ENCODE results near the gene ZMIZ1.

Gene ZMIZ1

DNA sequence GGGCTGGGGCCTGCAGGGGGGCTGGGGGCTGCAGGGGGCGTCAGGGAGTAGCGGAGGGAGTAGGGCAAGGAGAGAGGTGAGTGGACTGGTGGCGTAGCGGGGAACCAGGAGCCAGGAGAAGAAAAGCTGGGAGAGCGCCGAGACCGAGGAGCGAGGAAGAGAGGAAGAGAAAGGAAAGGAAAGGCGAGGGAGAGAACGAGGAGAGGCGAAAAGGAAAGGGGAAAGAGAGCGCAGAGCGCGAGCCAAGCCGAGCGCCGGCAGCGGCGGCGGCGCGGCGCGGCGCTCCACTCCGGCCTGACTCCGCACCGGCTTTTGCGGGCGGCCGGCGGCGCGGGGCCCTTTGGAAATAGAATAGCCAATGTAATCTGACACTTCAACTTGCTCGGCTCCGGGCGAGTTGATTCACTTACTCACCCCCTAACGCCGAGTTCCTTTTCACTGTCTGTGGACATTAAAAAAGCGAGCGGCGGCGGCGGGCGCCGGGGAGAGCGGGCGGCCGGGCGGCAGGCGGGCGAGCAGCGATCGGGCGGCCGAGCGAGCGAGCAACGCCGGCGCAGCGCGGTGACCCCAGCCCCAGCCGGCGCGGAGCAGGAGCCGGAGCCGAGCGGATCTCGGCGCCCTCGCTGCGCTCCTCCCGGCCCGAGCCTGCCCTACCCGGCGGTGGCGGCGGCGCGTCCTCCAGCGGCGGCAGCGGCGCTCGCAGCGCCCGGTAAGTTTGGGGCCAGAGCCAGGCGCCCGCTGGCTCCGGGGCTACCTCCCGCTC is at the start of gene ZMIZ1:
Gene ZMIZ1, plus strand, starts transcription at position 405 of the 763 bp plus-strand sequence. CDS start 132,667 bp downstream, outside the sequence.
- peak; percentile 73 for DNase-seq (ENCODE audit: low spot score)

DNA sequence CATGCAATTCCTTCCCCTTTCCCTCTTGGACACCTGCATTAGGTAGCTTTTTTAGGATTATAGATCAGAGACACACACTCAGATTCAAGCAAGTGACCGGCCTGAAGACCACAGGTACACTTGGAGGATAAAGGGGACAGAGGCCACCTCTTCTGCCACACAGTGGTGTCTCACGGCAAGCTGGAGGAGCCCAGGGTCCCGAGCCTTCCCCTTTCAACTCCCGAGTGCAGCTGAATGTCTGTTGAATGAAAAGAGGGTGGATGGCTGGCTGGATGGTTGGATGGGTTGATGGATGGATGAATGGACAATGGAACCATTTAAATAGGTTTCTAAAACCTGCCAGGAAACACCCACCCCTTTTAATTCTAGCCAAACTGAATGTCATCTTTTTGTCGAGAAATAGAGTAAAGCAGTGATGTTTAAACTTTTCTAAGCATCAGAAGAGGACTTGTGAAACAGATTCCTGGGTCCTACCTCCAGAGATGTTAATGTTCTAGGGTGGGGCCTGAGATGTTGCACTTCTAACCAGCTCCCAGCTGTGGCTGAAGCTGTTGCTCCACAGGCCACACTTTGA is 49.2 kb upstream of the ZMIZ1 start:
- peak; percentile 13 for DNase-seq (ENCODE audit: low spot score)

DNA sequence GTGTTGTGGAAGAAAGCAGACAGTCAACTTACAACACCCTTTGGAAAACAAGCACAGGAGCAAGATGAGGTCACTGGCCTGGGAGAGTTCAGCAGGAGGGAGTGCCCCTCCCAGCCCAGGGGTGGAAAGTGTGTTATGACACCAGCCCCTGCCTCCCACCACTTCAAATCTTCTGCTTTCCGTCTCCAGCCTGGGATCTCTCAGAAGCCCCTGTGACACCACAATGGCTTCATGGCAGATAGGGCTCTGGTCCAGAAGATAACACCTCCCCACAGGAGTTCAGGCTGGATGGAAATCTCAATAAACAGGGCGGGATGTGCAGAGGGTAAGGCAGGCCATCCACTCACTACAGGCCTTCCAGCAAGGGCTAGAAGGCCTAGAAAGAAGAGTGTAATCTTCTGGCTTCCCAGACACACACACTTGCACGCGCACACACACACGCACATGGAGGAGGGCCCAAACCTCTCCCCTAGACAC is 48.7 kb upstream of the ZMIZ1 start:
- peak; percentile 3 for DNase-seq (ENCODE audit: low spot score)

GRCh38 chr10:79020605-79021004 is 48.2 kb upstream of the ZMIZ1 start:
- DNase-seq (ENCODE audit: low spot score), result no peak

GRCh38 chr10:79021331-79021907 is 47.3 kb upstream of the ZMIZ1 start:
- no peak for DNase-seq (ENCODE audit: low spot score)

DNA sequence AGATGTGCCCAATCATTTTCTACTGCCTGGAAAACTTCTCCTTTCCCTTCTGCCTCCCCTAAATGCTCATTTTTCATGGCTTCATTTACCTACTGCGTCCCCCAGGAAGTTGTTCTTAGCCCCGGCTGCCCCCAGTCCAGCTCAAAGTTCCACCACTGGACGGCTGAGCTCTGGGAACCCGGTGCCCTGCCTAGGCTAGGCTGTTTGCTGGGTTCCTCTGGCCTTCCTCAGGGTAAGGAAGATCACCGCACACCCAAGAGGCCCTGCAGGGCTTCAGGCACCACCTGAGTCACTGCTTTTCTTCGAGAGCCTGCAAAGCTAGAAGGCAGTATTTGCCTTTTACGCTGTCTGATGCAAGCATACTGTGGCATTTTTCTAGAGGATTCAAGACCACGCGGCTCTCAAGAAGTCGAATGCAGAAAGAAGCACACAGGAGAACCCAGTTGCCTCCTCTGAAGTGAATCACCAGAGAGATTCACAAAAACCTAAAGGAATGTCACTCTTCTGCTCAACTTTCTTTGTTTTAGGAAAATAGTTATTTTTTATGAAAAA is 46.7 kb upstream of the ZMIZ1 start:
- DNase-seq (ENCODE audit: low spot score), result no peak

- no peak for DNase-seq (ENCODE audit: low spot score)
Measured at GRCh38 chr10:79022565-79023230, 46.1 kb upstream of the ZMIZ1 start.

DNA sequence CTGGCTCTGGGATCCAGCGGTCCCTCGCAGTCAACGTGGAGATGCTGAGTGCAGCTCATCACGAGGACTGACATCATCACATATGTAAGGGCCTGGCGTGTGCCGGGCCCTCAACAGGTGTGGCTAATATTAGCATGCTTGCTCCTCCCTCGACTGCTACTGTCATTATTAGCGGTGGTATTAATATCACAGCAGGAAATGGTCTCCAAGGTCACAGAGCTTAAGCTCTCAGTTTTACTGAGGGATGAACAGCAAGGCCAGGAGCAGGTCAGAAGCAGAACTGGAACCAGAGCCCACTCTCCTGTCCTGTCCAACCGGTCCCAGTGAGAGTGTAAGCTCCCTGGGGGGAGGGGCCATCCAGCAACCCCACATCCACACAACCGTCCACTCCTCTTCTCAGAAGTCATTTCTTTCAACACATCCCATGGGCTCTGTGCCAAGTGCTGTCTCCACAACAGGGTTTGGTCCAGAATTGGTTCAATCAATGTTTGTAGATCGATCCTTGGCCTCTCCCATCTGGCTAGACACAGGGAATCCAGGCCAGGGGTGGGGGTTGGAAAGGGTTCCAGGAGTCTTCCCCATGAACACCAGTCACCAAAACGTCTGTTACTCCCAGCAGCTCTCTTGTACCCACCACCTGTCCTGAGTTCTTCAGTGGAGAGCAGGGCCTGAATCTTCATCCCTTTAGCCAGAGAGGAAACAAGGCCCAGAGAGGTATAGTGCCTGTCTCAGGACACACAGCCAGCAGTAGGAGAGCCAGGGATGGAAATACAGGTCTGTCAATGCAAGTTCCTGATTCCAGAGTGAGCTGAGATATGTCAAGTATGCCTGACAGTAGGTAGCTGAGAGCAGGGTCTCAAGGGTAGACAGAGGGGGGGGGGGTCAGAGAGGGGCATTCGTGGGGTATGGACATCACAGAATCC is 45.3 kb upstream of the ZMIZ1 start:
- DNase-seq (ENCODE audit: low spot score), result no peak

- no peak for DNase-seq (ENCODE audit: low spot score)
Measured at GRCh38 chr10:79024296-79024695, 44.5 kb upstream of the ZMIZ1 start.

DNA sequence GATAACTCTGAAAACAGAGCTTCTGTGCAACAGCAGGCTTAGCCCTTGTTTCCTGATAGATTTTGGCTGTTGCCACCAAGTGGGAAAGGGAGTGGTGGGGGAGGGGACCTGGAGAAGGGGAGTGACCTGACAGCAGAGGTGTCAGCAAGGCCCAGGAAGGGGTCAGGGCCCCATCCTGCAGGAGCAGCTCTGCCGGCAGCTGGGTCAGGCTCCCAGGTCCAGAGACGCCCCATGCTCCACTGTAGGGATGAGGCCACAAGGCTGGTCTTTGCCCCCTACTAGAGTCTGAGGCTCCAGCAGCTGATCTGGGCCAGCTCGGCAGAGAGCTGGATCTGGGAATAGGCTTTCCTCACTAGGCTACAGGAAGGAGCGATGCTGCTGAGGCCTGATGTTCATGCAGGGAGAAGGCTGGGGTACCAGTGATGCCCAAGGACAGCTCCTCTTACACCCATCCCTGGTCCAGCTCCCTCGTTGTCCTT is 44.0 kb upstream of the ZMIZ1 start:
- DNase-seq (ENCODE audit: low spot score), result no peak

GRCh38 chr10:79025199-79025832 is 43.5 kb upstream of the ZMIZ1 start:
- DNase-seq (ENCODE audit: low spot score), result no peak

GRCh38 chr10:79026341-79026761 is 42.4 kb upstream of the ZMIZ1 start:
- no peak for DNase-seq (ENCODE audit: low spot score)

DNA sequence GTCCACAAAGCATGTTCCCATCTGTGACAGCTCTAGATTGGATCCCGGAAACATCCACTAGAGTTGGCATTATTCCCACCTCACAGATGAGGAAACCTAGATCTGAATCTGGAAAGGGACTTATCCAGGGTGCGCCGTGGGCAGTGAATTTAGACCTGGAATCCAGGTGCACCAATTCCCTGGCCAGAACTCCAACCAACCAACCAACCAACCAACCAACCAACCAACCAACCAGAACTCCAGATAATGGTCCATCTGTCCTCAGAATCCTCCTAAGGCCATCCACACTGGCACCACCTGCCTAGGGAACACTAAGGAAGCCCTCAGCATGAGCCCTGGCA is 42.0 kb upstream of the ZMIZ1 start:
- no peak for DNase-seq (ENCODE audit: low spot score)

DNA sequence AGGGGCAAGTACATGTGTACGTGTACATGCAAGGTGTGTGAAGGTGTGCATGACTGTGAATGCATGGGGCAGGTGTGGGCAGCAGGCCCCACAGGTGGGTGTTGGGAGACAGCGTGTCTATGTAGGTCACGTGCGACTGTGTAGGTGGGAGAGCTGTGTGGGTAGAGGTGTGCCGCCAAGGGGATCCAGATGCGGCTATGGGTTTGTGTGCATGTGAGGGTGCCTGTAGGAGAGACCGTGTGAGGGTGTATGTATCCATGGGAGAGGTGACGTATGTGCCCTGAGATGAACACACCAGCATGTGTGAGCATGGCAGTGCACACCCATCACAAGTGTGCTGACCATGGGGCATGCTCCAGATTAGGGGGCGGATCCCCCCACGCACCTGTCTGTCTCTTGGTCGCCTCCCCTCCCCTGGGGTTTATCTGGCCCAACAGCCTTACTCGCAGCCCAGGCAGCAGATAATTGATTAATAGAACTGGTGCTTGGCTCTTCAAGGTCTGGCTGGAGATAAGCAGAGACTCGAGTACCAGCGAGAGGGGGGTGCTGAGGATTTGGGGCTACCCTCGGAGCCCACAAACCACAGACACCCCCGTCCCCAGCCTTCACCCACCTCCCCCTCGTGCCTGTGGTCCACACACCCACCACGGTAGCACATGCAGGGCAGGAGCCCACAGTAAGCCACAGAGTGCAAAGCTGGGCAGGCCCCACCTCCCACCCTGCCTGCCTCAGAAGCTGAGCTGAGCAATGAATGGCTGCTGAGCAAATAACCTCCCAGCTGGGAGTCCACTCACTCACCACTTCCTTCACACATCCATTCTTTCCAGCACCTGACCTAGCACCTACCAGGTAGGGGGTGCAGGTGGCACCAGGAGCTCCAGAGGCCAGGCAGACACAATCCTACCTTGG is 41.4 kb upstream of the ZMIZ1 start:
- no peak for DNase-seq (ENCODE audit: low spot score)

- DNase-seq (ENCODE audit: low spot score), result no peak
Measured at GRCh38 chr10:79028056-79028430, 40.7 kb upstream of the ZMIZ1 start.

DNA sequence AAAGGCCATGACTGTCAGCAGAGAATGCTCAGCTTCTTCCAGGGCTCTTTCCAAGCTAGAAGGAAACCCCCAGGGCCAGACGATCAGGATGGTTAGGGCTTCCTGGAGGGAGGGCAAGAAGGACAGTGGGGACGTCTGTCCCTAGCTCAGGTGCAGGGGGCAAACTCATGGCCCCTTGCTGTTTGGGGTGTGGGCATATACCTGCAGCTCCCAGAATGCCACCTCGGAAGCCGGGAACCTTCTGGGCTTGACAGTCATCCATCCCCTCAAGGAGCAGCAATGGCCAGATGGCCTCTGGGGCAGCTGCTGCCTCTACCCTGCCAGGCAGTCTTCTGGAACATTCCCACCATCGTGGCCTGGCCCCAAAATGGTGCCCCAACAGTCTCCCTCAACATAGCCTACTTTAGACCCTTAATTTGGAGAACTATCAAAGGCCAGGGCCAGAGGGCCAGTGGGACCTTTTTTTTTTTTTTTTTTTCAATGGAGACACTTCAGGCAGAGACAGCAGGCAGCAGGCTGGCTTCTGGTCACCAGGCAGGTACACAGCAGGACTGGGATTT is 40.2 kb upstream of the ZMIZ1 start:
- DNase-seq (ENCODE audit: low spot score), result no peak

GRCh38 chr10:79029478-79030390 is 39.0 kb upstream of the ZMIZ1 start:
- no peak for DNase-seq (ENCODE audit: low spot score)

DNA sequence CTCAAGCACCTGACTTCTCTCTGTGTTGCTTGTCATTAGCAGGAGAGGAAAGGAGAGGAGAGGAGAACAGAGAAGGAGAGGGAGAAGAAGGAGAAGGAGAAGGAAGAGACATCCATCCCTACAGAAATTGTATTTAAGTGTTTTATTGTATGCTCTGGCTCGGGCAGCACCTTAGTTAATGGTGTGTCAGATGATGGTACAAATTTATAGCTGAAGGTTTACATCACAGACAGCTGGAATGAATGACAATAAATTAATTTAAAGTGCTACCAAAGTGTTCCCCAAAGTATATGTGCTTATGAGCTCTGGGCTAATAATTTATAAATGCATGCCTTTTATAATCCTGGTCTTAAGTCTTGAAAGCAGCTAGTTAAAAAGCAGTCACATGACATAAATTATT is 38.1 kb upstream of the ZMIZ1 start:
- DNase-seq (ENCODE audit: low spot score), result no peak

Data from COLO829 (cell line).